Hematopoietic multipotent progenitor cell treated with erythropoietin and hydrocortisone succinate and interleukin-3 and kit ligand, for 8 days (in vitro differentiated cells): ENCODE results near the gene CXCL9.

Source experiments
- DNase-seq: peaks from one replicate; pipeline ENCODE4 v3.0.0-alpha.2; 2015

CXCL9 gene

GRCh38 chr4:75953509-75953908 lies 53.8 kb downstream of the CXCL9 start:
- no peak for DNase-seq
